Left renal pelvis (tissue), 4 donors: ENCODE measurements around the gene HTT. TPM values are rescaled to one million over a fixed set of nuclear protein-coding genes. Genes with fewer than 3 reads are reported as not detected.
"Not testable (repeated sequence)": the region's sequence is repeated elsewhere in the genome, so short reads cannot be mapped to it uniquely, and the experiment has no call there.

ENCODE experiments used
- DNase-seq, 4 donors: peaks; one replicate each; pipeline ENCODE4 v3.0.0-alpha.2; 2013; ENCODE audit warnings: low read depth in 4 of 4, low spot score in 3 of 4
- polyA plus RNA-seq, 4 donors: library from polyadenylated mRNA; unstranded; fragments of 120-200 nt; gene quantifications; one replicate each; pipeline ENCODE4 v1.2.1, GENCODE V29; 2013; ENCODE audit not compliant: insufficient read length in 4 of 4

Gene HTT
- polyA plus RNA-seq, 4 donors = 20.7 to 41.5 (median 33.9) TPM

DNA sequence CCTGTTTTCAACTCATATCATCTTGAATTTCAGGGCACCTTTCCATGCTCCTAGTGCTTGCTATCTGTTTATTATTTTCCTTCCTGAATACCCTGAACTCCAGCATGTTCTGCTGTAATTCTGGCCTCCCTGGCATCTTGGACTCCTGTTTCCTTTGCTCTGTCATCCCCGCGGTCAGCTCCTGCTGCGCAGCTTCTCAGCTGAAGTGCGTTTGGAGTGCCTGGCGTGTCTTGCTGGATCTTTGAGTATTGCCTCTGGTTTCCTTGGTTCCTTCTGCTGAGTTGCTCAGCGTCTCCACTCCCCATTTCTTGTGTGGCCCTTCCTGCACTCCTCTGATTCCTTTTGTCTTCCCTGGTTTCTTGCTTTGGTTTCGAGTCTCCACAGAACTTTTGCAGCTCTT is 84.4 kb downstream of the HTT start:
- DNase-seq = no peak

- DNase-seq = no peak
These were observed 86.0 kb downstream of the HTT start for GRCh38 chr4:3160438-3160837.

- DNase-seq = not testable (repeated sequence)
These were observed 86.6 kb downstream of the HTT start for GRCh38 chr4:3161044-3161443.

DNA sequence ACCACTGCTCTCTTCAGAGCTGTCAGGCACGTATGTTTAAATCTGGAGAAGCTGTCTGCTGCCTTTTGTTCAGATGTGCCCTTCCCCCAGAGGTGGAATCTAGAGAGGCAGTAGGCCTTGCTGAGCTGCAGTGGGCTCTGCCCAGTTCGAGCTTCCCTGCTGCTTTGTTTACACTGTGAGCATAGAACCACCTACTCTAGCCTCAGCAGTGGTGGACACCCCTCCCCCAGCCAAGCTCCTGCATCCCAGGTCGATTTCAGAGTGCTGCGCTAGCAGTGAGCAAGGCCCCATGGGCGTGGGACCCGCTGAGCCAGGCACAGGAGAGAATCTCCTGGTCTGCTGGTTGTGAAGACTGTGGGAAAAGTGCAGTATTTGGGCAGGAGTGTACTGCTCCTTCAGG is 92.0 kb downstream of the HTT start:
- DNase-seq = not testable (repeated sequence)

DNA sequence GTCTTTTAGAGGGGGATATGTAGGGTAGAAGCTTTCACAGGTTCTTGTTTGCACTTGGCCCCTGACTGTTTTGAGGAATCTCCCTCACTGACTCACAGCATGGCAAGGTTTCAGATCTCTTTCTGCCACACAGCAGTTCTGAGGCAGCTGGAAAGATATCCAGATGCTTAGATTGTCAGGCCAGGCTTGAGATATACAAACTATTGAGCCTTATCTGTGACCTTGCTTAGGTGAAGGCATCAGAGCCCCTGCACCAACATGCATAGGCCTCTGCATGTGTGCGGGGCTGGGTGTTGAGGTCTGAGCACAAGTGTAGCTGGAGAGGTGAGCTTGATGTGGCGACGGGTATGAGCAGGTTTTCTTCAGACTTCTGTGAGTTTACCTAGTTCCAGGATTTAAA is 93.5 kb downstream of the HTT start:
- DNase-seq = no peak

GRCh38 chr4:3174371-3175338 is 100.2 kb downstream of the HTT start:
- DNase-seq = no peak

DNA sequence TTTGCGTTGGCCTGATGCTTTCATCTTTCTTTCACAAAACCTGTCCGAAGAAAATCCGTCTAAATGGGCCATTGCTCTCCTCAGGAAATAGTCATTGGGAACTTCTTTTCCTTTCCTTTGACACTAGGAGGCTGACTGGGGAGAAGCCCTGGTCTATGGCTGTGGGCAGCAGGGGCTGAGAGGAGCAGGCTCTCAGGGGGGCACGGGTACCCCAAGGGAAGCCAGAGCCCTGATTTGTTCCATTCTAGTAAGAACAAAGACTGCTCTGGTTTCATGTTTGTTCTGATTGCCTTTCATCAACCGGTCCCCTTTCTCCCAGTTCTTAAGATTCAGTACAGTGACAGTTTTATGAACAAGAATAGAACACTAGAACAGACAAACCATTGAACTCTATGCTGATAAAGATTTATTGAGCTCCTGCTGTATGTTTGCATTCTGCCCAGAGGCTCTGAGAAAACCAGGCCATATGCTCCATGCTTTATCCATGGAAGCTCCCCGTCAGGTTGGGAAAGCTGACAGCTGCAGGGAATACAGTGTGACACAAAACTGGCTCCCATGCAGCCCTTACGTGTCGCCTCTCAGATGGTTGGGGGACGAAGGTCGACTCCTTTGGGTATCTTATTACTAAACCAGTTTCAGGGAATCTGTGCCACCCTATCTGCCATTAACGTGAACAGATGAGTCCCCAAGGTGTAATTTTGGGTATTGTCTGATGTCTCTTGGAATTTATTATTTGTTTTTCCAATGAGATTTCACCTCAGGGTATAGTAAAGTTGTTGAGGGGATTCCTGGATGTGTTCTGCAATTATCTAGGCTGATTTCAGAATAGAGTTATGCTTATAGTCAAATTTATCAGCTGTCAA is 102.1 kb downstream of the HTT start:
- no peak for DNase-seq

- DNase-seq = no peak
These were observed 102.9 kb downstream of the HTT start for GRCh38 chr4:3177426-3177825.

DNA sequence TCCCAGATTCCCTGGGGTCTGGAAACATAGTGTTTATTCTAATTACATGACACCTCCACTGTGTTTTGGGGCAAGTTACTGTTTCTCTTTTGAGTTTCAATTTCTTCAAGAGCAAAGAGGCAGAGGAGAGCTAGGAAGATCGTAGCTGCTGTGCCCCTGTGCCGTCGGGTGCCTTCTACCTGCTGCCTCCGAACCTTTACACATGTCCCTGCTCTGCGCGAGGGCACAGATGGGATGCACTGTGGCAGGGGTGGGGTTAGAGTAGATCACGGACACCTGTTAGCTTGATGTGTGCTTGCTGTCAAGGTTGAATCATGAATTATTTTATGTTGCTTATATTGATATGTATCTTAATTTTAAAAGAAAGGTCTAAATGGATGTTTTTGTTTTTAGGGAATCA is 103.4 kb downstream of the HTT start:
- no peak for DNase-seq

DNA sequence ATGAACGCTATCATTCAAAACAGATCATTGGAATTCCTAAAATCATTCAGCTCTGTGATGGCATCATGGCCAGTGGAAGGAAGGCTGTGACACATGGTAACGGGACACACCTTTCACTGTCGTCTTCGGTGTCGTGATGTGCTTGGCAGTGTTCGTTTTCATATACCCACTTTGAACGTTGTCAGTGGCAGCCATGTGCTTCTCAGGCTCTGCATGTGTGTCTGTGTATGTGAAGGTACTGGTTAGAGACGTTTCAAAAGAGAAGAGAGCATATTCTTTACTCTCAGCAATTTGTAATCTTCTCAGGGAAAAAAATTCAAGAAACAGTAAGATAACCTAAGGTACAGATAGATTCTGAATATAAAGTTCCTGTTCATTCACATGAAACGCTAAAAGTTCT is 103.9 kb downstream of the HTT start:
- DNase-seq = no peak

DNA sequence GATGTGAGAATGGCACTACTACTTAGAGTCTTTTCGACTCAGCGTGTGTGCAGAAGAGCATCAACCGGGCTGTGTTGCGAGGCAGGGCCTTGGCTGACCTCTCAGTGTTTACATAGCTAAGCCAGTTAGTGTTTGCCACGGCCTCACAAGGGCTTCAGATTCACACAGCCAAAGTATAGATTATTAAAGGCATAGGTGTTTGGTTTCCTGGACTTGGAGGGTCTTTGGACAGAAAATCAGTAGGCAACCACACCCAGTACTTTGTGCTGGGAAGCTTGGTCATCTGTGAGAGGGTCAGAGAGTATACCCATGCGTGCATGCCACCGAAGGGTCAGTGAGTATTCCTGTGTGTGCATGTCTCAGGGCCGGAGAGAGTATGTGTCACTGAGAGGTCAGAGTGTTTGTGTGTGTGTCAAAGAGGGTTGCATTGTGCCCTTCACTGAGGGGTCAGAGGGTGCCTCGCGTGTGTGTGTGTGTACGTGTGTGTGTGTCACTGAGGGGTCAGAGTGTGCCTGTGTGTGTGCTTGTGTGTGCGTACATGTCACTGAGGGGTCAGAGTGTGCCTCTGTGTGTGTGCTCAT is 104.7 kb downstream of the HTT start:
- DNase-seq = no peak

GRCh38 chr4:3183008-3183407 is 108.5 kb downstream of the HTT start:
- DNase-seq = no peak

GRCh38 chr4:3184725-3185124 is 110.2 kb downstream of the HTT start:
- DNase-seq = no peak

DNA sequence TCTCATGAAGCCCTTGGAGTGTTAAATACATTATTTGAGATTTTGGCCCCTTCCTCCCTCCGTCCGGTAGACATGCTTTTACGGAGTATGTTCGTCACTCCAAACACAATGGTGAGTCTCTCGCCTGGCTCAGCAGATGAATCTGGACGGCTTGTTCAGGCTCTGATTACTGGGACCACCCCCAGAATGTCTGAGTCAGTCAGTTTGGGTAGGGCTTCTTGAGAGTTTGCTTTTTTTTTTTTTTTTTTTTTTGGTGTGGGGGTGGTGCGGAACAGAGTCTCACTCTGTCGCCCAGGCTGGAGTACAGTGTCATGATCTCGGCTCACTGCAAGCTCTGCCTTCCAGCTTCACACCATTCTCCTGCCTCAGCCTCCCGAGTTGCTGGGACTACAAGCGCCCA is 112.1 kb downstream of the HTT start:
- no peak for DNase-seq

- DNase-seq = no peak
These were observed 113.6 kb downstream of the HTT start for GRCh38 chr4:3188118-3188517.

GRCh38 chr4:3189459-3189858 is 115.0 kb downstream of the HTT start:
- no peak for DNase-seq

GRCh38 chr4:3190549-3190948 is 116.1 kb downstream of the HTT start:
- DNase-seq = no peak

DNA sequence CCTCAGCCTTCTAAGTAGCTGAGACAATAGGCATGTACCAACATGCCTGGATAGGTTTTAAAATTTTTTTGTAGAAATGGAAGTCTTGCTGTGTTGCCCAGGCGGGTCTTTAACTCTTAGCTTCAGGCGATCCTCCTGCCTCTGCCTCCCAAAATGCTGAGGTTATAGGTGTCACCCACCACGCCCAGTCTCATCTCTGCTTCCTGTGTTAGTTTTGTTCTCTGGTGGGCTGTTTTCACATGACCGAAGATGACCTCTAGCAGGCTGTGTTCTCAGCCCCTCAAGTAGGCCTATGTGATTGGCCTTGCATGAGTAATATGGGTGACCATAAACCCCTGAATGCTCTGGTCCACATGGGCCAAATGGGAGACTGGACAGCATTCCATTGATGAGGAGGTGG is 117.7 kb downstream of the HTT start:
- DNase-seq = no peak

DNA sequence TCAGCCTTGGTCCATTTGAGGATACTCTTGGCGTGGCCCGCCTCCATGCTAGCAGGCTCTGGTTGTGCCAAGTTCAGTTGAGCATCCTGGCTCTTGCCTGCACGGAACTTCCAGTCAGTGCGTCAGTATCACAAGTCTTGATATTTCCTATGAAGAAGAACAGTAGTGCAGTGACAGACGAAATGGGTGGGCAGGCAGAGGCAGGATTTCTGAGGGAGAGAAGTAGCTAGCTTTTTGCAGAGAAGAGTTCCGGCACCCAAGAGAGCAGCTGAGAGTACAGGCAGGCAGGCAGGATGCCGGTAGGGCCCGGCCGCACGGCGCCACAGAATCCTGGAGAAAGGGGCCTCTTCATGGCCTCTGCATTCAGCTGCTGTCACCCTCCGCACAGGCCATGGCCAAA is 118.3 kb downstream of the HTT start:
- no peak for DNase-seq

GRCh38 chr4:3193531-3194203 is 119.2 kb downstream of the HTT start:
- DNase-seq = no peak
